Upper lobe of left lung (tissue), 6 donors: ENCODE measurements around the gene PSAPL1. TPM values are rescaled to one million over a fixed set of nuclear protein-coding genes. Genes with fewer than 3 reads are reported as not detected.

Experiments
- ATAC-seq, 2 donors: fragments of 200-7000 bp; cut with Tn5 transposase; one replicate each; pipeline ENCODE4 v1.9.1; 2022; ENCODE audit warnings: mild to moderate bottlenecking in 2 of 2, moderate library complexity in 2 of 2; ENCODE audit not compliant: low FRiP score in 2 of 2
- DNase-seq, 2 donors: peaks; one replicate each; pipeline ENCODE4 v3.0.0-alpha.2; 2019 to 2020
- H3K27ac ChIP-seq, 4 donors: fragments of 200-600 bp; sonication (generic); one replicate each; pipeline ENCODE4 v1.5.1; 2016 to 2019
- H3K27me3 ChIP-seq, 4 donors: fragments of 200-600 bp; sonication (generic); one replicate each; pipeline ENCODE4 v1.5.1; 2017 to 2019
- H3K36me3 ChIP-seq, 4 donors: fragments of 200-600 bp; sonication (generic); one replicate each; pipeline ENCODE4 v1.5.1; 2016 to 2019
- H3K4me1 ChIP-seq, 4 donors: fragments of 200-600 bp; sonication (generic); one replicate each; pipeline ENCODE4 v1.5.1; 2018 to 2019
- H3K4me3 ChIP-seq, 4 donors: fragments of 200-600 bp; sonication (generic); one replicate each; pipeline ENCODE4 v1.5.1; 2017 to 2019; ENCODE audit warnings: mild to moderate bottlenecking in 2 of 4, moderate library complexity in 1 of 4
- H3K9me3 ChIP-seq, 4 donors: fragments of 200-600 bp; sonication (generic); one replicate each; pipeline ENCODE4 v1.5.1; 2018 to 2019
- CTCF ChIP-seq, 6 experiments: fragments of 450-650 bp in 4 of 6; fragments of 200-600 bp in 2 of 6; sonication (generic) in 2 of 6; IDR thresholded peaks; one replicate each; pipeline ENCODE4 v1.5.1; 2016 to 2019; ENCODE audit warnings: antibody characterized with exemption in 6 of 6
- EP300 ChIP-seq, 4 donors: sonication (generic); formaldehyde crosslinking; IDR thresholded peaks; one replicate each; pipeline ENCODE4 v1.5.1; 2017; ENCODE audit warnings: antibody characterized with exemption in 4 of 4, control low read depth in 2 of 4
- POLR2A ChIP-seq, 4 donors: fragments of 450-650 bp; IDR thresholded peaks; one replicate each; pipeline ENCODE4 v1.5.1; 2016 to 2017; ENCODE audit warnings: antibody characterized with exemption in 4 of 4, mild to moderate bottlenecking in 2 of 4
- POLR2AphosphoS5 ChIP-seq, 2 donors: sonication (generic); formaldehyde crosslinking; IDR thresholded peaks; one replicate each; pipeline ENCODE4 v1.5.1; 2017; ENCODE audit warnings: antibody characterized with exemption in 2 of 2
- WGBS, 2 donors: methylation state at CpG; one replicate each; pipeline ENCODE4 v1.1.5; 2017 to 2018; 5-methylcytosine and 5-hydroxymethylcytosine counted together
- total RNA-seq, 6 donors: library from RNA; depleted of rRNA in 4 of 6; stranded (reverse); fragments of >200 nt in 4 of 6; gene quantifications; one replicate each; pipeline versions ENCODE4 v1.1.0 to v1.2.1, GENCODE V29; 2016 to 2021
- donor health status: DM: no; HTN: no; CAD: no; lungs with moderate emphysema.
- donor health status: DM: no; HTN: yes; CAD: no; lungs with severe emphysema.

PSAPL1 gene
- total RNA-seq, 6 donors from 2014 or later: 0.20 to 0.61 (median 0.31) TPM; not detected in 3

GRCh38 chr4:7429601-7430078, 5.1 kb downstream of the PSAPL1 start:
- H3K27ac ChIP-seq: no peak overlapping the region
- H3K27me3 ChIP-seq: no peaks in the 10 kb centered on the region
- H3K36me3 ChIP-seq: no peaks in the 10 kb centered on the region
- TF ChIP-seq EP300 (IDR thresholded peaks at IDR 0.05) (no peak), POLR2A (IDR thresholded peaks at IDR 0.05) (no peak), POLR2AphosphoS5 (IDR thresholded peaks at IDR 0.05) (no peak), CTCF (IDR thresholded peaks at IDR 0.05) (no peak)
- 62 to 73% methylated on average over 16 of the region's 17 CpGs for WGBS, 2 donors
- H3K4me3 ChIP-seq: no peak overlapping the region
- DNase-seq (peak; percentile 19 to 64), ATAC-seq (no peak)
- no peaks in the 10 kb centered on the region for H3K9me3 ChIP-seq
- H3K4me1 ChIP-seq: peaks cover 1 to 3% (median 2%) of the 10 kb centered on the region in 4 donors

GRCh38 chr4:7429069-7429416, 5.7 kb downstream of the PSAPL1 start:
- ATAC-seq: no peak
- Histone ChIP-seq H3K4me3 (no peak overlapping the region), H3K36me3 (no peaks in the 10 kb centered on the region), H3K4me1 (peaks cover 0 to 3% (median 0%) of the 10 kb centered on the region in 4 donors), H3K9me3 (no peaks in the 10 kb centered on the region), H3K27me3 (no peaks in the 10 kb centered on the region), H3K27ac (no peak overlapping the region)
- no peak for TF ChIP-seq POLR2AphosphoS5 (IDR thresholded peaks at IDR 0.05)
- TF ChIP-seq EP300 (IDR thresholded peaks at IDR 0.05): no peak
- TF ChIP-seq CTCF (IDR thresholded peaks at IDR 0.05): no peak
- no peak for TF ChIP-seq POLR2A (IDR thresholded peaks at IDR 0.05)
- 78 to 89% methylated on average over 6 to 9 of the region's 9 CpGs for WGBS, 2 donors
- peak in 1 of 2 donors; percentile 6 for DNase-seq

GRCh38 chr4:7428261-7429068, 6.3 kb downstream of the PSAPL1 start:
- TF ChIP-seq EP300 (IDR thresholded peaks at IDR 0.05): no peak
- no peaks in the 10 kb centered on the region for H3K9me3 ChIP-seq
- peak in 1 of 2 donors; percentile 19 for DNase-seq

GRCh38 chr4:7427831-7428260, 6.9 kb downstream of the PSAPL1 start:
- peaks cover 0 to 3% (median 0%) of the 10 kb centered on the region in 4 donors for H3K4me1 ChIP-seq
- 87 to 93% methylated on average over 5 to 6 of the region's 13 CpGs for whole genome bisulfite sequencing, 2 donors
- no peak overlapping the region for H3K27ac ChIP-seq
- H3K27me3 ChIP-seq: no peaks in the 10 kb centered on the region
- TF ChIP-seq POLR2AphosphoS5 (IDR thresholded peaks at IDR 0.05): no peak
- TF ChIP-seq POLR2A (IDR thresholded peaks at IDR 0.05): no peak
- TF ChIP-seq CTCF (IDR thresholded peaks at IDR 0.05): no peak
- no peak for TF ChIP-seq EP300 (IDR thresholded peaks at IDR 0.05)
- DNase-seq (peak in 1 of 2 donors; percentile 12), ATAC-seq (no peak)
- H3K4me3 ChIP-seq: no peak overlapping the region
- H3K36me3 ChIP-seq: no peaks in the 10 kb centered on the region
- no peaks in the 10 kb centered on the region for H3K9me3 ChIP-seq

More at GRCh38 chr4:7428261-7429068, 6.3 kb downstream of the PSAPL1 start:
- H3K4me3 ChIP-seq: no peak overlapping the region
- H3K4me1 ChIP-seq: peaks cover 0 to 3% (median 0%) of the 10 kb centered on the region in 4 donors
- H3K27ac ChIP-seq: no peak overlapping the region
- no peaks in the 10 kb centered on the region for H3K36me3 ChIP-seq
- WGBS, 2 donors: 70 to 78% methylated on average over 15 to 16 of the region's 16 CpGs
- H3K27me3 ChIP-seq: no peaks in the 10 kb centered on the region
- no peak for ATAC-seq

- DNase-seq: peak in 1 of 2 donors; percentile 17
Measured at GRCh38 chr4:7427361-7427760, 7.4 kb downstream of the PSAPL1 start.

More at GRCh38 chr4:7427361-7427760, 7.4 kb downstream of the PSAPL1 start:
- WGBS, 2 donors: 59 to 60% methylated on average over 9 to 10 of the region's 10 CpGs
- Histone ChIP-seq H3K4me1 (peaks cover 0 to 3% (median 0%) of the 10 kb centered on the region in 4 donors), H3K4me3 (no peak overlapping the region), H3K27me3 (no peaks in the 10 kb centered on the region), H3K36me3 (no peaks in the 10 kb centered on the region), H3K27ac (no peak overlapping the region), H3K9me3 (no peaks in the 10 kb centered on the region)
- TF ChIP-seq POLR2A (IDR thresholded peaks at IDR 0.05): no peak
- TF ChIP-seq POLR2AphosphoS5 (IDR thresholded peaks at IDR 0.05): no peak
- TF ChIP-seq CTCF (IDR thresholded peaks at IDR 0.05): no peak
- TF ChIP-seq EP300 (IDR thresholded peaks at IDR 0.05): no peak
- no peak for ATAC-seq
